DMS 273 (cell line): Measurements from ENCODE around the gene NANS.
A peak's percentile ranks its signal among the peaks of the same experiment; 100 is the strongest.
"Not testable (repeated sequence)": the region's sequence is repeated elsewhere in the genome, so short reads cannot be mapped to it uniquely, and the experiment has no call there.

Source experiments
- DNase-seq: peaks from one replicate; lab custom pipeline; 2025; ENCODE audit not compliant: unreplicated experiment; lab: John Stamatoyannopoulos, UW

Gene NANS

GRCh38 chr9:98099346-98099745 lies 42.8 kb downstream of the NANS start:
- DNase-seq, result no peak

- DNase-seq, result no peak
These were observed 43.4 kb downstream of the NANS start for GRCh38 chr9:98099898-98100297.

GRCh38 chr9:98100456-98100855 lies 43.9 kb downstream of the NANS start:
- DNase-seq, result no peak

GRCh38 chr9:98101416-98101815 lies 44.9 kb downstream of the NANS start:
- no peak for DNase-seq

- DNase-seq, result no peak
These were observed 45.3 kb downstream of the NANS start for GRCh38 chr9:98101868-98102273.

- DNase-seq, result no peak
These were observed 47.9 kb downstream of the NANS start for GRCh38 chr9:98104445-98104881.

GRCh38 chr9:98105006-98105405 lies 48.5 kb downstream of the NANS start:
- no peak for DNase-seq

GRCh38 chr9:98107926-98108325 lies 51.4 kb downstream of the NANS start:
- DNase-seq, result no peak

- DNase-seq, result no peak
These were observed 52.0 kb downstream of the NANS start for GRCh38 chr9:98108531-98109031.

- DNase-seq, result no peak
These were observed 52.5 kb downstream of the NANS start for GRCh38 chr9:98109052-98109451.

- not testable (repeated sequence) for DNase-seq
These were observed 60.6 kb downstream of the NANS start for GRCh38 chr9:98117097-98117496.

- peak; percentile 72 for DNase-seq
These were observed 61.6 kb downstream of the NANS start for GRCh38 chr9:98117984-98118639.

GRCh38 chr9:98118640-98119601 lies 62.4 kb downstream of the NANS start, which contains the start of gene TRIM14:
TRIM14 (minus strand) TSS chr9:98119222; CDS start chr9:98119188, 34 bp downstream.
- peak; percentile 82 for DNase-seq

GRCh38 chr9:98120476-98120875 lies 63.9 kb downstream of the NANS start:
- DNase-seq, result no peak

GRCh38 chr9:98121058-98121457 lies 64.5 kb downstream of the NANS start:
- peak; percentile 42 for DNase-seq

GRCh38 chr9:98124091-98124490 lies 67.6 kb downstream of the NANS start:
- not testable (repeated sequence) for DNase-seq

GRCh38 chr9:98124637-98125426 lies 68.3 kb downstream of the NANS start:
- no peak for DNase-seq

- DNase-seq, result no peak
These were observed 70.7 kb downstream of the NANS start for GRCh38 chr9:98127226-98127625.

- DNase-seq, result no peak
These were observed 71.8 kb downstream of the NANS start for GRCh38 chr9:98128316-98128715.

- DNase-seq, result no peak
These were observed 72.9 kb downstream of the NANS start for GRCh38 chr9:98129451-98129881.

- not testable (repeated sequence) for DNase-seq
These were observed 73.5 kb downstream of the NANS start for GRCh38 chr9:98130060-98130459.
